Nephron (organoid): ENCODE data around the gene GIMAP2.

Experiments used
- H3K27ac Mint-ChIP-seq, 3 experiments: 2 replicates each; pipeline ENCODE4 v1.8.0; 2020; ENCODE audit warnings: mixed read lengths in 3 of 3, mild to moderate bottlenecking in 2 of 3, moderate library complexity in 1 of 3
- H3K27me3 Mint-ChIP-seq: 2 replicates; pipeline ENCODE4 v1.8.0; 2021; ENCODE audit warnings: low read depth, mild to moderate bottlenecking, moderate library complexity, mixed read lengths
- H3K36me3 Mint-ChIP-seq: 2 replicates; pipeline ENCODE4 v1.8.0; 2020; ENCODE audit warnings: low read depth, mixed read lengths
- H3K4me1 Mint-ChIP-seq: 2 replicates; pipeline ENCODE4 v1.8.0; 2020; ENCODE audit warnings: mixed read lengths
- H3K4me3 Mint-ChIP-seq, 3 experiments: 2 replicates each; pipeline ENCODE4 v1.8.0; 2020; ENCODE audit warnings: mild to moderate bottlenecking in 3 of 3, mixed read lengths in 3 of 3, moderate library complexity in 2 of 3
- H3K9me3 Mint-ChIP-seq: 2 replicates; pipeline ENCODE4 v1.8.0; 2020; ENCODE audit warnings: mixed read lengths
- CTCF ChIP-seq, 3 experiments: fragments of 200-600 bp; sonication (generic); IDR thresholded peaks; one replicate each; pipeline ENCODE4 v1.5.0; 2021; ENCODE audit warnings: antibody characterized with exemption in 3 of 3; ENCODE audit not compliant: unreplicated experiment in 3 of 3

GIMAP2 gene

DNA sequence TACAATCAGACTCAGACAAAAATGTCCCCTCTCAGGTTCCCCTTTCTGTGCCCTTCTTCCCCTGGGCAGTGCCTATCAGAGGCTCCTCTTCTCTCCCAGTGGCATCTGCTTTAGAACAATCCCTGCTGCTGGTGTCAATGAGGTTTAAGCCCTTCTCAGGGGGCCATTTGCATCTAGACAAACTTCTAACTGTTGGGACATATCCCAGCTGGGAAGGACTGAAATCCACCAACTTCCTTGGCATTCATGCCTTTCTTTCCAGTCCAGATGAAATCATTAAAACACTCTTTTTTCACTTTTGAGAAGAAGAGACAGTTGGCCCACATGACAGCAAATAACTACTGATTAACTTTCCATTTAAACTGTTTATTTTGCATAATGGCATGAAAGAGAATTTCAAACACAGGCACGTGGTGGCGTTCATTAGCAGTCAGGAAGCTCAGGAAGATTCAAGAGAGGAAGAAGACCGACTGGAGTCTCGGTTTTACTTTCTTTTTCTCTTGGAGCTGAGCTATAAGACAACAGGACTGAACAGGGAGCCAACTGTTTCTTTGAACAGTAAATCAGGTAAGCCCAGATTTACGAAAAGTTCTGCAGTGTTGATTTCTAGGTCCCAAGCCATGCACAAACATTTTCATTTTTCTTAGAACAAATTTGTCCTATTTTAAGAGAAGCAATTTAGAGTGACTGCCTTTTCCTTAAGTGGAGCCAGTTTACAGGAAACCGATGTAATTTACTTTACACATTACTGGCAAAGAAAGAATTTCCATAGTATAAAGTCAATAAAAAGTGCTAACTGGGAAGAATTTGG lies at the start of gene GIMAP2:
GIMAP2 (plus strand) TSS at position 488 of the 811 bp plus-strand sequence. CDS start 1,354 bp downstream, outside the sequence.
- Mint-ChIP-seq H3K4me3 (peak within 1 kb of the TSS in 2 of 3 experiments; percentile 36 to 42), H3K9me3 (peaks cover 7% of the 10 kb centered on the region), H3K36me3 (no peaks in the 10 kb centered on the region), H3K27ac (peak within 1 kb of the TSS in 2 of 3 experiments; percentile 58 to 62), H3K27me3 (peaks cover 18% of the 10 kb centered on the region), H3K4me1 (peaks cover 16% of the 10 kb centered on the region)
- no peak for TF ChIP-seq CTCF (IDR thresholded peaks at IDR 0.05; ENCODE audit: unreplicated experiment in 3 of 3)

DNA sequence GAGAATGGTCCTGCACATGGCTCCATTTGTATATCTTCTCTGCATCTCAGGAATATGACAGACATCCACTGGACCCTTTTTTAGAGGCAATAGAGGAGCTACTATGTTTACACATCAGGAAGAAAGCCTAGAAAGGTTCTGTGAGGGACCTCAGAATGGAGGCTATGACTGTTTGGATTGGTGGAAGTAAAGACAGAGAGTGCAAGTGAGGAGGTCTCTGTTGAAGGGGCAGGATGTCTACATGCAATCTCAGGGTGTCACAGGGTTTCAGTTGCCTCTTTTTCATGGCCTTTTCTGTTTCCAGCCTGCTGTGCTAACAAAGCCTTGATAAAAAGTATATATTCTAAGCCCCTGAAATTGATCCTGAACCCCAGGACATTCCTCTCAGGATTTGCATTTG lies 43.7 kb upstream of the GIMAP2 start:
- Mint-ChIP-seq H3K36me3 (no peaks in the 10 kb centered on the region), H3K4me3 (no peak overlapping the region), H3K9me3 (peaks cover 43% of the 10 kb centered on the region), H3K27ac (no peak overlapping the region), H3K27me3 (peaks cover 4% of the 10 kb centered on the region), H3K4me1 (no peaks in the 10 kb centered on the region)
- TF ChIP-seq CTCF (IDR thresholded peaks at IDR 0.05; ENCODE audit: unreplicated experiment in 3 of 3), result no peak

DNA sequence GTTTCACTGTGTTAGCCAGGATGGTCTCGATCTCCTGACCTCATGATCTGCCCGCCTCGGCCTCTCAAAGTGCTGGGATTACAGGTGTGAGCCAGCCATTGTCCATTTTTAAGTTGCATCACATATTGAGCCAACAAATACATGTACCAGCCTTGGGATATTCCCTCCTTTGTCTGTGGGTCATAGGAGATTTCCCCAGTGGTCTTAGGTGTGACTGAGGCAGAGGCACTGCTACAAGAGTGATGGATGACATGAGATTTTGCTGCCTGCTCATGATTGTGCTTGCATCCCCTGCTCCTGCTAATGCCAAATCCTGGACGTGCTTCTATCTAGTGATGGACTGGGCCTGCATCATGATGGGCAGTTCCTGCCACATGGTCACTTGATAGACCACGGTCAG lies 42.6 kb upstream of the GIMAP2 start:
- no peak for TF ChIP-seq CTCF (IDR thresholded peaks at IDR 0.05; ENCODE audit: unreplicated experiment in 3 of 3)
- H3K27ac Mint-ChIP-seq, result no peak overlapping the region
- H3K9me3 Mint-ChIP-seq, result peaks cover 33% of the 10 kb centered on the region
- no peaks in the 10 kb centered on the region for H3K36me3 Mint-ChIP-seq
- no peaks in the 10 kb centered on the region for H3K4me1 Mint-ChIP-seq
- H3K4me3 Mint-ChIP-seq, result no peak overlapping the region
- H3K27me3 Mint-ChIP-seq, result peaks cover 4% of the 10 kb centered on the region

DNA sequence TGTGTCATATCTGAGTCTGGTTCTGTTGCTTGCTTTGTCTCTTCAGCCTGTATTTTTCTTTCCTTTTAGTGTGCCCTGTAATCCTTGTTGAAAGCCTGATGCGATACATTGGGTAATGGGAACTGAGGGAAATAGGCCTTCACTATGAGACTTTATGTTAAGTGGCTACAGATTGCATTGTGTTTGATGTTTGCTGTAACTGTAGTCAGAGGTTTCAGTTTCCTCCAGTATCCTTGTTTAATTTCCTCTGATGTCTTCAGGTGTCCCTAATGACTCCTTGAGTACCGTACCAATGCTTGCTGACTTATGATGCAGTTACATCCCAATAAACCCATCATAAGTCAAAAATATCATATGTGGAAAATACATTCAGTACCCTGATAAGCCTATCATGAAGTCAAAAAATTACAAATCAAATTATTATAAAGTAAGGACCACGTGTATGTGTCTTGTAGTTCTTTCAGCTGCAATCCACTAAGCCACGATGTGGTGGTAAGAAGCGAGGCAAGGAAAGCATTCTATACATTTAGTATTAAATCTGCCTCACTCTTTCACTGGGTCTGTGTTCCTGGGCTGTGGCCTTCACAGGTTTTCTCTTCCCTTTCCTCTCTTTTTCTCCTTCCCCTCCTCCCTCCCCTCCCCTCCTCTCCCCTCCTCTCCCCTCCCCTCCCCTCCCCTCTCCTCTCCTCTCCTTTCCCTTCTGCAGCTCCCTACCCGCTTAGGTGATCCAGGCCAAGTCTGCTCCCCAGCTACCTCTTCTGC lies 40.1 kb upstream of the GIMAP2 start:
- no peak overlapping the region for H3K27ac Mint-ChIP-seq
- H3K4me1 Mint-ChIP-seq, result peaks cover 5% of the 10 kb centered on the region
- H3K27me3 Mint-ChIP-seq, result no peaks in the 10 kb centered on the region
- peaks cover 23% of the 10 kb centered on the region for H3K9me3 Mint-ChIP-seq
- H3K4me3 Mint-ChIP-seq, result no peak overlapping the region
- no peak for TF ChIP-seq CTCF (IDR thresholded peaks at IDR 0.05; ENCODE audit: unreplicated experiment in 3 of 3)
- no peaks in the 10 kb centered on the region for H3K36me3 Mint-ChIP-seq

- Mint-ChIP-seq H3K9me3 (peaks cover 16% of the 10 kb centered on the region), H3K27me3 (no peaks in the 10 kb centered on the region), H3K4me3 (no peak overlapping the region), H3K4me1 (peaks cover 5% of the 10 kb centered on the region), H3K27ac (no peak overlapping the region), H3K36me3 (no peaks in the 10 kb centered on the region)
- no peak for TF ChIP-seq CTCF (IDR thresholded peaks at IDR 0.05; ENCODE audit: unreplicated experiment in 3 of 3)
Observed at GRCh38 chr7:150648353-150649079, 37.0 kb upstream of the GIMAP2 start.
